Hematopoietic multipotent progenitor cell treated with erythropoietin and hydrocortisone succinate and interleukin-3 and kit ligand, for 8 days (in vitro differentiated cells): ENCODE results near the gene CEACAM7.
"Not testable (repeated sequence)": the region's sequence is repeated elsewhere in the genome, so short reads cannot be mapped to it uniquely, and the experiment has no call there.

Experiments used
- DNase-seq: peaks from one replicate; pipeline ENCODE4 v3.0.0-alpha.2; 2015

The CEACAM7 gene

GRCh38 chr19:41688098-41688497 lies at the start of gene CEACAM7:
Gene CEACAM7 (minus strand): TSS chr19:41688270. CDS start chr19:41688165, 105 bp downstream.
- no peak for DNase-seq

GRCh38 chr19:41735071-41735600 lies 47.1 kb upstream of the CEACAM7 start:
- no peak for DNase-seq

GRCh38 chr19:41734585-41734984 lies 46.5 kb upstream of the CEACAM7 start:
- no peak for DNase-seq

DNA sequence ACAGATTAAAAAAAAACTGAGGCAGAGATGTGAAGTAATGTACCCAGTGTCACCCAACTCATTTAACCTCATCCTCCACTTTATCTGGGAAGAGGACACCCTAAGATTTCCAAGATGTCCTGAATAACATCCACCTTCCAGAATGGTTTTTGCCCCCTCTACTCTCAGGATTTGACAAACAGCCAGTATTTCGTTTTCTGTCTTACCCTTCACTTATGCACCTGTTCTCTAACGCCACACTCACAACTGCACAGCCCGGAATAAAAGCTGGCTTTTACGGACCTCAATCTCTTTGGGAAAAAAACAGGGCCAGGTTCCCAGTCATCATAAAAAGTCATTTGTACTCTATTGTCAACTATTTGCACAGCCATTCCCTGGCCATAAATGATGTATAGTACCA lies 46.1 kb upstream of the CEACAM7 start:
- no peak for DNase-seq

DNA sequence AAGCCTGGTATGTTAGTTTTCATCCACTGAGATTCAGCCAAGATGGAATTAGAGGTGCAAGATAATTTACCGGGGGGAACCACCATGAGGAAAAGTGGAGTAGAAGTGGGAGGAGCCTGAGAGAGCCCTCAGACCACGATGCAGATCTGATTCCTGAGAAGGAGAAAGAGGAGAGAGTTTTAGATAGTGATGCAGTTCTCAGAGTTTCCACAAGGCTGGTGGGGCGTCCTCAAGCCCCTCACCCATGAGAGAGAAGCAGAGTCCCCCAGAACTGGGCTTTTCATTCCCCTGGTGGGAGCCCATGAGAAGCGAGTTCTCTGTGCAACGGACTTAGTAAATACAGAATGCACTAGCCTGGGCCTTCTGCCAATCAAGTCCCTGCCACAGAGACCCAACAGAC lies 38.4 kb upstream of the CEACAM7 start:
- no peak for DNase-seq

DNA sequence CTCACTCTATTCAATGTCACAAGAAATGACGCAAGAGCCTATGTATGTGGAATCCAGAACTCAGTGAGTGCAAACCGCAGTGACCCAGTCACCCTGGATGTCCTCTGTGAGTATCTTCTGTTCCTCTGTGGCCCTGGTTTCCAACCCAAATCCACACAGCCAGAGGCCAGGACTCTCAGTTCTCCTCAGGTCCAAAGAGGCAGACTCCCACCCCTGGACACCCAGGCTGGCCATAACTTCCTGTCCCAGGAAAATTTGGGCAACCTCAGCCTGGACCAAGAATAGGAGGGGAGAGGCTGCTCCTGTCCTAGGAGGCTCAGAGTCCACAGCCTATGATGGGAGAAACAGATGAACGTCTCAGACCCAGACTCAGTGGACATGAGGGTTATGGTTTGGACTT lies 32.0 kb upstream of the CEACAM7 start:
- DNase-seq = no peak

- no peak for DNase-seq
Observed at GRCh38 chr19:41718761-41719160, 30.7 kb upstream of the CEACAM7 start.

- DNase-seq = no peak
Observed at GRCh38 chr19:41714598-41714997, 26.5 kb upstream of the CEACAM7 start.

GRCh38 chr19:41711376-41712261 lies 23.5 kb upstream of the CEACAM7 start:
- DNase-seq = no peak

GRCh38 chr19:41709951-41710645 lies 22.0 kb upstream of the CEACAM7 start:
- DNase-seq = no peak

DNA sequence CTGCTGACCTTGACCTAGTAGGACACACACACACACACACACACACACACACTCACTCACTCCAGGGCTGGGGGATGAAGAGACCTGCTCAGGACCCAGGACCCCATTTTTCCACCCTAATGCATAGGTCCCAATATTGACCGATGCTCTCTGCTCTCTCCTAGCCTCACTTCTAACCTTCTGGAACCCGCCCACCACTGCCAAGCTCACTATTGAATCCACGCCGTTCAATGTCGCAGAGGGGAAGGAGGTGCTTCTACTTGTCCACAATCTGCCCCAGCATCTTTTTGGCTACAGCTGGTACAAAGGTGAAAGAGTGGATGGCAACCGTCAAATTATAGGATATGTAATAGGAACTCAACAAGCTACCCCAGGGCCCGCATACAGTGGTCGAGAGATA lies 21.4 kb upstream of the CEACAM7 start:
- DNase-seq = not testable (repeated sequence)

DNA sequence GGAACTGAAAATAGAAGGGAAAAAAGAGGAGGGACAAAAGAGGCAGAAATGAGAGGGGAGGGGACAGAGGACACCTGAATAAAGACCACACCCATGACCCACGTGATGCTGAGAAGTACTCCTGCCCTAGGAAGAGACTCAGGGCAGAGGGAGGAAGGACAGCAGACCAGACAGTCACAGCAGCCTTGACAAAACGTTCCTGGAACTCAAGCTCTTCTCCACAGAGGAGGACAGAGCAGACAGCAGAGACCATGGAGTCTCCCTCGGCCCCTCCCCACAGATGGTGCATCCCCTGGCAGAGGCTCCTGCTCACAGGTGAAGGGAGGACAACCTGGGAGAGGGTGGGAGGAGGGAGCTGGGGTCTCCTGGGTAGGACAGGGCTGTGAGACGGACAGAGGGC lies 20.4 kb upstream of the CEACAM7 start, which contains the start of gene CEACAM5:
TSS of gene CEACAM5 (plus strand) at position 146 of the 400 bp plus-strand sequence. CDS start at position 252, 106 bp downstream.
- no peak for DNase-seq

DNA sequence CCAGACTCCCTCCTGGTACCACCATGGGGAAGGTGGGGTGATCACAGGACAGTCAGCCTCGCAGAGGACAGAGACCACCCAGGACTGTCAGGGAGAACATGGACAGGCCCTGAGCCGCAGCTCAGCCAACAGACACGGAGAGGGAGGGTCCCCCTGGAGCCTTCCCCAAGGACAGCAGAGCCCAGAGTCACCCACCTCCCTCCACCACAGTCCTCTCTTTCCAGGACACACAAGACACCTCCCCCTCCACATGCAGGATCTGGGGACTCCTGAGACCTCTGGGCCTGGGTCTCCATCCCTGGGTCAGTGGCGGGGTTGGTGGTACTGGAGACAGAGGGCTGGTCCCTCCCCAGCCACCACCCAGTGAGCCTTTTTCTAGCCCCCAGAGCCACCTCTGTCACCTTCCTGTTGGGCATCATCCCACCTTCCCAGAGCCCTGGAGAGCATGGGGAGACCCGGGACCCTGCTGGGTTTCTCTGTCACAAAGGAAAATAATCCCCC lies 19.9 kb upstream of the CEACAM7 start:
- no peak for DNase-seq

GRCh38 chr19:41707502-41707812 lies 19.4 kb upstream of the CEACAM7 start:
- DNase-seq = no peak

GRCh38 chr19:41706741-41707501 lies 18.9 kb upstream of the CEACAM7 start:
- DNase-seq = peak; percentile 76

GRCh38 chr19:41705393-41706174 lies 17.5 kb upstream of the CEACAM7 start:
- peak; percentile 14 for DNase-seq

DNA sequence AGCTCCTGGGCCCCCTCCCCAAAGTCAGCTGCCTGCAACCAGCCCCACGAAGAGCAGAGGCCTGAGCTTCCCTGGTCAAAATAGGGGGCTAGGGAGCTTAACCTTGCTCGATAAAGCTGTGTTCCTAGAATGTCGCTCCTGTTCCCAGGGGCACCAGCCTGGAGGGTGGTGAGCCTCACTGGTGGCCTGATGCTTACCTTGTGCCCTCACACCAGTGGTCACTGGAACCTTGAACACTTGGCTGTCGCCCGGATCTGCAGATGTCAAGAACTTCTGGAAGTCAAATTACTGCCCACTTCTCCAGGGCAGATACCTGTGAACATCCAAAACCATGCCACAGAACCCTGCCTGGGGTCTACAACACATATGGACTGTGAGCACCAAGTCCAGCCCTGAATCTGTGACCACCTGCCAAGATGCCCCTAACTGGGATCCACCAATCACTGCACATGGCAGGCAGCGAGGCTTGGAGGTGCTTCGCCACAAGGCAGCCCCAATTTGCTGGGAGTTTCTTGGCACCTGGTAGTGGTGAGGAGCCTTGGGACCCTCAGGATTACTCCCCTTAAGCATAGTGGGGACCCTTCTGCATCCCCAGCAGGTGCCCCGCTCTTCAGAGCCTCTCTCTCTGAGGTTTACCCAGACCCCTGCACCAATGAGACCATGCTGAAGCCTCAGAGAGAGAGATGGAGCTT lies 15.7 kb upstream of the CEACAM7 start:
- DNase-seq = no peak

GRCh38 chr19:41702171-41702651 lies 14.1 kb upstream of the CEACAM7 start:
- no peak for DNase-seq

DNA sequence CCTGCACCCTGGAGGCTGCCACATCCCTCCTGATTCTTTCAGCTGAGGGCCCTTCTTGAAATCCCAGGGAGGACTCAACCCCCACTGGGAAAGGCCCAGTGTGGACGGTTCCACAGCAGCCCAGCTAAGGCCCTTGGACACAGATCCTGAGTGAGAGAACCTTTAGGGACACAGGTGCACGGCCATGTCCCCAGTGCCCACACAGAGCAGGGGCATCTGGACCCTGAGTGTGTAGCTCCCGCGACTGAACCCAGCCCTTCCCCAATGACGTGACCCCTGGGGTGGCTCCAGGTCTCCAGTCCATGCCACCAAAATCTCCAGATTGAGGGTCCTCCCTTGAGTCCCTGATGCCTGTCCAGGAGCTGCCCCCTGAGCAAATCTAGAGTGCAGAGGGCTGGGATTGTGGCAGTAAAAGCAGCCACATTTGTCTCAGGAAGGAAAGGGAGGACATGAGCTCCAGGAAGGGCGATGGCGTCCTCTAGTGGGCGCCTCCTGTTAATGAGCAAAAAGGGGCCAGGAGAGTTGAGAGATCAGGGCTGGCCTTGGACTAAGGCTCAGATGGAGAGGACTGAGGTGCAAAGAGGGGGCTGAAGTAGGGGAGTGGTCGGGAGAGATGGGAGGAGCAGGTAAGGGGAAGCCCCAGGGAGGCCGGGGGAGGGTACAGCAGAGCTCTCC lies 13.5 kb upstream of the CEACAM7 start:
- DNase-seq = peak; percentile 7

DNA sequence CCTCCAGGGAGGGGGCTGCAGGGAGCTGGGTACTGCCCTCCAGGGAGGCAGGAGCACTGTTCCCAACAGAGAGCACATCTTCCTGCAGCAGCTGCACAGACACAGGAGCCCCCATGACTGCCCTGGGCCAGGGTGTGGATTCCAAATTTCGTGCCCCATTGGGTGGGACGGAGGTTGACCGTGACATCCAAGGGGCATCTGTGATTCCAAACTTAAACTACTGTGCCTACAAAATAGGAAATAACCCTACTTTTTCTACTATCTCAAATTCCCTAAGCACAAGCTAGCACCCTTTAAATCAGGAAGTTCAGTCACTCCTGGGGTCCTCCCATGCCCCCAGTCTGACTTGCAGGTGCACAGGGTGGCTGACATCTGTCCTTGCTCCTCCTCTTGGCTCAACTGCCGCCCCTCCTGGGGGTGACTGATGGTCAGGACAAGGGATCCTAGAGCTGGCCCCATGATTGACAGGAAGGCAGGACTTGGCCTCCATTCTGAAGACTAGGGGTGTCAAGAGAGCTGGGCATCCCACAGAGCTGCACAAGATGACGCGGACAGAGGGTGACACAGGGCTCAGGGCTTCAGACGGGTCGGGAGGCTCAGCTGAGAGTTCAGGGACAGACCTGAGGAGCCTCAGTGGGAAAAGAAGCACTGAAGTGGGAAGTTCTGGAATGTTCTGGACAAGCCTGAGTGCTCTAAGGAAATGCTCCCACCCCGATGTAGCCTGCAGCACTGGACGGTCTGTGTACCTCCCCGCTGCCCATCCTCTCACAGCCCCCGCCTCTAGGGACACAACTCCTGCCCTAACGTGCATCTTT lies 12.5 kb upstream of the CEACAM7 start:
- DNase-seq = no peak
